HL-60 (cell line): ENCODE measurements around the gene PTPN3.

Experiments
- DNase-seq, 2 experiments: peaks; one replicate each; pipeline ENCODE4 v3.0.0-alpha.2; 2010 to 2020; ENCODE audit warnings: low read depth in 1 of 2, low spot score in 1 of 2
- H3K27ac ChIP-seq: fragments of 250-450 bp; sonication (Bioruptor Pico); replicated peaks from 2 replicates; pipeline ENCODE4 v1.5.1; 2020; ENCODE audit warnings: mild to moderate bottlenecking, moderate library complexity
- H3K27me3 ChIP-seq: fragments of 250-450 bp; sonication (Bioruptor Pico); 2 replicates; pipeline ENCODE4 v1.5.1; 2021; ENCODE audit warnings: mild to moderate bottlenecking, moderate library complexity; ENCODE audit not compliant: insufficient read depth, poor library complexity, severe bottlenecking
- H3K4me3 ChIP-seq: replicated peaks from 2 replicates; pipeline ENCODE4 v1.5.1; 2011; ENCODE audit warnings: mild to moderate bottlenecking, control low read depth, low read length; ENCODE audit not compliant: insufficient read depth
- CTCF ChIP-seq: IDR thresholded peaks from one replicate; pipeline ENCODE4 v1.5.1; 2011; ENCODE audit warnings: low read length, control low read depth, inconsistent platforms; ENCODE audit not compliant: insufficient read depth
- GABPA ChIP-seq: IDR thresholded peaks from 2 replicates; pipeline ENCODE4 v1.6.1; 2012; ENCODE audit warnings: low read depth
- POLR2AphosphoS5 ChIP-seq: IDR thresholded peaks from 2 replicates; pipeline ENCODE4 v1.6.1; 2012; ENCODE audit warnings: low read depth
- REST ChIP-seq: IDR thresholded peaks from 2 replicates; pipeline ENCODE4 v1.6.1; 2012; ENCODE audit warnings: low read depth; ENCODE audit not compliant: insufficient replicate concordance
- SPI1 ChIP-seq: IDR thresholded peaks from 2 replicates; pipeline ENCODE4 v1.6.1; 2012; ENCODE audit warnings: low read depth, mild to moderate bottlenecking, borderline replicate concordance

PTPN3 gene

GRCh38 chr9:109382182-109382581 lies 115.9 kb downstream of the PTPN3 start:
- Histone ChIP-seq H3K27me3 (no peaks in the 10 kb centered on the region), H3K27ac (no peak overlapping the region), H3K4me3 (no peak overlapping the region)
- DNase-seq, result no peak
- no peak for TF ChIP-seq CTCF
- TF ChIP-seq POLR2AphosphoS5, result no peak
- no peak for TF ChIP-seq SPI1
- TF ChIP-seq GABPA, result no peak

- Histone ChIP-seq H3K4me3 (no peak overlapping the region), H3K27me3 (no peaks in the 10 kb centered on the region), H3K27ac (no peak overlapping the region)
- DNase-seq, result no peak
- TF ChIP-seq GABPA, result no peak
- no peak for TF ChIP-seq REST
- no peak for TF ChIP-seq CTCF
- no peak for TF ChIP-seq POLR2AphosphoS5
- no peak for TF ChIP-seq SPI1
These were observed 116.9 kb downstream of the PTPN3 start for GRCh38 chr9:109381011-109381729.

- H3K27me3 ChIP-seq, result no peaks in the 10 kb centered on the region
- no peak overlapping the region for H3K27ac ChIP-seq
- TF ChIP-seq GABPA (no peak), SPI1 (no peak), CTCF (no peak), REST (no peak), POLR2AphosphoS5 (no peak)
- no peak overlapping the region for H3K4me3 ChIP-seq
- DNase-seq, result no peak
These were observed 118.6 kb downstream of the PTPN3 start for GRCh38 chr9:109379513-109379912.

GRCh38 chr9:109378316-109378715 lies 119.8 kb downstream of the PTPN3 start:
- DNase-seq, result no peak

More at GRCh38 chr9:109378316-109378715, 119.8 kb downstream of the PTPN3 start:
- no peaks in the 10 kb centered on the region for H3K27me3 ChIP-seq
- no peak overlapping the region for H3K4me3 ChIP-seq
- no peak overlapping the region for H3K27ac ChIP-seq
- TF ChIP-seq POLR2AphosphoS5 (no peak), CTCF (no peak), GABPA (no peak), SPI1 (no peak), REST (no peak)
